ENCODE data around the gene PAPPA.

Gene PAPPA

DNA sequence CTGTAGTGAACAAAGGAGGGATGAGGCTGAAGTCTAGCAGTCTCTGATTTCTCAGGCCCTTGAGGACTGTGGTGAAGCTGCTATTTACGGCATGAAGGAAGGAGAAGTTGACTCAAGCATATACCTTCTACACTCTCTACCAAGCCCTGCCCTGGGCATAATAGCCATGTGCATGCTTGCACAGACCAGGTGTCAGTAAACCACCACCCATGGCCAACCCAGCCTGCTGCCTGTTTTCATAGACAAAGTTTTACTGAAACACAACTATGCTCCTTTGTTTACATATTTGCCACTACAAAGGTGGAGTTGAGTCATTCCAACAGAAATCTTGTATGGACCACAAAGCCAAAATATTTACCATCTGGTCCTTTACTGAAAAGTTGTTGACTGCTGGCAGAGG, 126.9 kb downstream of the PAPPA start:
- Histone ChIP-seq H3K27me3 (replicated peaks; ENCODE audit: control insufficient read depth, insufficient read depth, low read length, poor library complexity, severe bottlenecking) (no peaks in the 10 kb centered on the region), H3K4me1 (ENCODE audit: control insufficient read depth, insufficient read depth, low read length, poor library complexity, severe bottlenecking) (no peaks in the 10 kb centered on the region), H3K4me3 (ENCODE audit: insufficient read depth, low read depth, low read length, poor library complexity, severe bottlenecking) (no peak overlapping the region), H3K27ac (ENCODE audit: insufficient read depth, low read length, poor library complexity, severe bottlenecking) (no peak overlapping the region), H3K9me3 (ENCODE audit: control insufficient read depth, low read length) (no peaks in the 10 kb centered on the region), H3K36me3 (ENCODE audit: control insufficient read depth, insufficient read depth, low read length) (no peaks in the 10 kb centered on the region)
- DNase-seq, result no peak

DNA sequence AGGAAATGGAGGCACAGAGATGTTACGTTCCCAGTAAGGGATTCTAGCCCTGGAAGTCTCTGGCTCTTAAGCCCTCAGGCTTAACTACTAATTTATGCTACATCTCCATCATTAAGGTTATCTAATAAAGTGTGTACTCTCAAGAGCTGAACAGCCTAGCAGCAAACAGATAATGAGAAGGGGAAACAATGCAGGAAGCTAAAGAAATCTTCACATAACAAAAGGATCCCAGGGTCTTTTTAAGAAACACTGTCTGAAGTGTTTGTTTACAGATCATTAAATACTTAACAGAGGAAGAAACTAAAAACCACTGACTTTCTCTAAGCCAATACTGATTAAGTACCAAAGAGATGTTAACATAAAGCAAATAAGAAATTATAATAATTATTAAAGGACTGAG, 129.0 kb downstream of the PAPPA start:
- no peak overlapping the region for H3K27ac ChIP-seq (ENCODE audit: insufficient read depth, low read length, poor library complexity, severe bottlenecking)
- no peaks in the 10 kb centered on the region for H3K36me3 ChIP-seq (ENCODE audit: control insufficient read depth, insufficient read depth, low read length)
- no peaks in the 10 kb centered on the region for H3K27me3 ChIP-seq (replicated peaks; ENCODE audit: control insufficient read depth, insufficient read depth, low read length, poor library complexity, severe bottlenecking)
- H3K4me3 ChIP-seq (ENCODE audit: insufficient read depth, low read depth, low read length, poor library complexity, severe bottlenecking), result no peak overlapping the region
- H3K9me3 ChIP-seq (ENCODE audit: control insufficient read depth, low read length), result no peaks in the 10 kb centered on the region
- DNase-seq, result no peak
- H3K4me1 ChIP-seq (ENCODE audit: control insufficient read depth, insufficient read depth, low read length, poor library complexity, severe bottlenecking), result no peaks in the 10 kb centered on the region

DNA sequence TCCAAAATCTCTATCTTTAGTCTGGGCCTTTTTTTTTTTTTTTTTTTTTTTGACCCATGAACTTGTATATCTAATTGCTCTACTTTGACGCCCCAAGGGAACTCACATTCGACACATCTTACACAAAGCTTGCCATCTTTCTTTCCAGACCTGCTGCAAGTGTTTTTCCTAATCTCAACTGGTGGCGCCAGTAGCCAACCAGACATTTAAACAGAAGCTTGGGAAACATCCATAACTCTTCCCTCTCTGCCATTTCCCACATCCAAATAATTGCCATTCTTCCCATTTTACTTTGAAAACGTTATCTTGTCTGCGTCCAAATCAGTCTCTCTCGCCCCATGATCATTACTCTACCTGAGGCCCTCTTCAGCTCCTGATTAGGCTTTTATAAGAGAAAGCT, 130.9 kb downstream of the PAPPA start:
- Histone ChIP-seq H3K4me3 (ENCODE audit: insufficient read depth, low read depth, low read length, poor library complexity, severe bottlenecking) (no peak overlapping the region), H3K27ac (ENCODE audit: insufficient read depth, low read length, poor library complexity, severe bottlenecking) (no peak overlapping the region), H3K36me3 (ENCODE audit: control insufficient read depth, insufficient read depth, low read length) (no peaks in the 10 kb centered on the region), H3K27me3 (replicated peaks; ENCODE audit: control insufficient read depth, insufficient read depth, low read length, poor library complexity, severe bottlenecking) (no peaks in the 10 kb centered on the region), H3K9me3 (ENCODE audit: control insufficient read depth, low read length) (no peaks in the 10 kb centered on the region), H3K4me1 (ENCODE audit: control insufficient read depth, insufficient read depth, low read length, poor library complexity, severe bottlenecking) (no peaks in the 10 kb centered on the region)
- DNase-seq, result no peak

DNA sequence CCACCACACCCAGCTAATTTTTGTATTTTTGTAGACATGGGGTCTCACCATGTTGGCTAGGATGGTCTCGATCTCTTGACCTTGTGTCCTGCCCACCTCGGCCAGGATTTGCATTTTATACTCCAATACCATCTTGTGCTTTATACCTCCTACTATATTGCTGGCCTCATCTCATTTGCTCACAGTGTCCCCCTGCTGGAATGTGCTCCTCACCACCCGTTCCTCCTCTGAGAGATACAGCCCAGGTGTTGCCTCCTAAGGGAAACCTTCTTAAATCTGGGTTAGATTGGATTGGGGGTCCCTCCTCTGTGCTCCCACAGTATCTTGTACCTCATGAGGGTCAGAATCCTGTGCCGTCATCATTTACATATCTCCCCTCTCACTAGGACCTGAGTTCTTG, 131.7 kb downstream of the PAPPA start:
- no peaks in the 10 kb centered on the region for H3K4me1 ChIP-seq (ENCODE audit: control insufficient read depth, insufficient read depth, low read length, poor library complexity, severe bottlenecking)
- H3K36me3 ChIP-seq (ENCODE audit: control insufficient read depth, insufficient read depth, low read length), result no peaks in the 10 kb centered on the region
- no peaks in the 10 kb centered on the region for H3K9me3 ChIP-seq (ENCODE audit: control insufficient read depth, low read length)
- no peaks in the 10 kb centered on the region for H3K27me3 ChIP-seq (replicated peaks; ENCODE audit: control insufficient read depth, insufficient read depth, low read length, poor library complexity, severe bottlenecking)
- DNase-seq, result no peak
- no peak overlapping the region for H3K27ac ChIP-seq (ENCODE audit: insufficient read depth, low read length, poor library complexity, severe bottlenecking)
- H3K4me3 ChIP-seq (ENCODE audit: insufficient read depth, low read depth, low read length, poor library complexity, severe bottlenecking), result no peak overlapping the region

DNA sequence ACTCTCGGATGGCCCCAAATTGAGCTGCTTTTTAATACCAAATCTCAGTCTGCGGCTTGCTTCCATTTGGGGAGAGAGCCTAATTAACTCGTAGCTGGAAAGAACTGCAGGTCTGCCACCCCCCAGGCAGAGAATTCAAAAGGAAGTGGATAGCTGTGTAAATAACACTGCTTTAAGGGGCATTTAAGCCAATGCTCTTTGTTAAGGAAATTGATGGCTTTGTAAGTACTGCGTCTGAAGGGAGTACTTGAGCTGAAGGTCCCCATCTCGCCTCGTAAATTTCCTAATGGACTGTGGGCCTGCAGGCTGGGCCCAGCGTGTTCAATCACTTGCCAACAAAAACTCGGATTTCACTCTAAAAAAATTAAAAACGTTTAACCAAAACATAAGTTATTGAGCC, 132.7 kb downstream of the PAPPA start:
- no peak overlapping the region for H3K27ac ChIP-seq (ENCODE audit: insufficient read depth, low read length, poor library complexity, severe bottlenecking)
- H3K9me3 ChIP-seq (ENCODE audit: control insufficient read depth, low read length), result no peaks in the 10 kb centered on the region
- H3K36me3 ChIP-seq (ENCODE audit: control insufficient read depth, insufficient read depth, low read length), result no peaks in the 10 kb centered on the region
- no peak for DNase-seq
- no peaks in the 10 kb centered on the region for H3K4me1 ChIP-seq (ENCODE audit: control insufficient read depth, insufficient read depth, low read length, poor library complexity, severe bottlenecking)
- no peaks in the 10 kb centered on the region for H3K27me3 ChIP-seq (replicated peaks; ENCODE audit: control insufficient read depth, insufficient read depth, low read length, poor library complexity, severe bottlenecking)
- H3K4me3 ChIP-seq (ENCODE audit: insufficient read depth, low read depth, low read length, poor library complexity, severe bottlenecking), result no peak overlapping the region

DNA sequence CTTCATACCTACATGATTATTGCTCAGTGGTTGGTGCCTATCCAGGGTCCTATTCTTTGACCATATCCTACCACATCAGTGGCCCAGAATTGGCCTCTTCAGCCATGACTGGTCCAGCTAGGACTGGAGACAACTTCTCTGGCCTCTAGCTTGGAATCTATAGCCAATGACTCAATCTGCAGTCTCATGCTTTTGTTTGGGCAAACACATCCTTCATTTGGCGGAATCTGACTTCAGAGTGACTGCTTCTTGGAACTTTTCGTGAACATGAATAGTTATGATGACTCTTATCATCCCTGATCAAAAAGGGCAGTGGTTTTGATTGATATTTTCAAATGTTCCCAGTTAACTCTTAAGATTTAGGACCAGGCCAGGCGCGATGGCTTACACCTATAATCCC, 134.1 kb downstream of the PAPPA start:
- no peak overlapping the region for H3K4me3 ChIP-seq (ENCODE audit: insufficient read depth, low read depth, low read length, poor library complexity, severe bottlenecking)
- H3K4me1 ChIP-seq (ENCODE audit: control insufficient read depth, insufficient read depth, low read length, poor library complexity, severe bottlenecking), result no peaks in the 10 kb centered on the region
- no peaks in the 10 kb centered on the region for H3K9me3 ChIP-seq (ENCODE audit: control insufficient read depth, low read length)
- DNase-seq, result no peak
- H3K36me3 ChIP-seq (ENCODE audit: control insufficient read depth, insufficient read depth, low read length), result no peaks in the 10 kb centered on the region
- no peaks in the 10 kb centered on the region for H3K27me3 ChIP-seq (replicated peaks; ENCODE audit: control insufficient read depth, insufficient read depth, low read length, poor library complexity, severe bottlenecking)
- no peak overlapping the region for H3K27ac ChIP-seq (ENCODE audit: insufficient read depth, low read length, poor library complexity, severe bottlenecking)

DNA sequence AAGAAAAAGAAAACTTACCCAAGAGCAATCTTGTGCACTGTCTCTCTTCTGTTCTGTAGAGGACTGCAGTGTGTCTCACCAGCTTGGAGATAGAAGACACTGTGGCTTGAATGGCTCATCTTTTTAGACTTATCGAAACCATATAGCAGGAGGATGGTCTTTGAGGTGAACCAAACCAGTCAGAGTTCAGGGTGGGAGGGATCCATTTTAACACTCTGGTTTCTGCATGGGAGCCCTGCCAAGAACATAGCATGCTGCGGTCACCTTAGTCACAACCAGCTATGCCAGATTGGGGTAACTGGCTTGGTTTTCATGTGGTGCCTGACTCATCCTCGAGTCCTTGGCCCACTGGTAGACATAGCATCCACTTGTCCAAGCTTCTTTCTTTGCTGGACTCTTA, 135.1 kb downstream of the PAPPA start:
- Histone ChIP-seq H3K27me3 (replicated peaks; ENCODE audit: control insufficient read depth, insufficient read depth, low read length, poor library complexity, severe bottlenecking) (no peaks in the 10 kb centered on the region), H3K9me3 (ENCODE audit: control insufficient read depth, low read length) (no peaks in the 10 kb centered on the region), H3K4me3 (ENCODE audit: insufficient read depth, low read depth, low read length, poor library complexity, severe bottlenecking) (no peak overlapping the region), H3K36me3 (ENCODE audit: control insufficient read depth, insufficient read depth, low read length) (no peaks in the 10 kb centered on the region), H3K27ac (ENCODE audit: insufficient read depth, low read length, poor library complexity, severe bottlenecking) (no peak overlapping the region), H3K4me1 (ENCODE audit: control insufficient read depth, insufficient read depth, low read length, poor library complexity, severe bottlenecking) (no peaks in the 10 kb centered on the region)
- DNase-seq, result no peak

DNA sequence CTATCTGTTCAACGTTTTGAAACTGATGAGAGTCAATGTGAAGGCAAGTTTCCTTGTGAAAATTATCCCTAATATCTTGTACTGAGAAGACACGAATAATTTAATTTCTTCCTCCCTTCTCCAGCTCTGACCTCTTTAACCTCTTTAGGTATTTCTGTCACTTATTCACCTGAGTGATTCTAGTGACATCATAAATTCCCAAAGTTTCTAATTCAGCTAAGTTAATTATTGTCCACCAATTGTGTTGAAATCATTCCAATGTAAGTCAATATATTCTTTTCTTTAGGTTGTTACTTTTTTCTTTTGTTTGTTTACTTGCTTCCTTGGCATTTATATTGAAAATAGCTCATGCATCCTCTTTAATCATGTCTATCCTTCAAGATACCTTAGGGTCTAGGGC, 143.8 kb downstream of the PAPPA start:
- Histone ChIP-seq H3K27me3 (replicated peaks; ENCODE audit: control insufficient read depth, insufficient read depth, low read length, poor library complexity, severe bottlenecking) (peaks cover 4% of the 10 kb centered on the region), H3K9me3 (ENCODE audit: control insufficient read depth, low read length) (no peaks in the 10 kb centered on the region), H3K4me1 (ENCODE audit: control insufficient read depth, insufficient read depth, low read length, poor library complexity, severe bottlenecking) (no peaks in the 10 kb centered on the region), H3K27ac (ENCODE audit: insufficient read depth, low read length, poor library complexity, severe bottlenecking) (no peak overlapping the region), H3K4me3 (ENCODE audit: insufficient read depth, low read depth, low read length, poor library complexity, severe bottlenecking) (no peak overlapping the region), H3K36me3 (ENCODE audit: control insufficient read depth, insufficient read depth, low read length) (no peaks in the 10 kb centered on the region)
- no peak for DNase-seq

DNA sequence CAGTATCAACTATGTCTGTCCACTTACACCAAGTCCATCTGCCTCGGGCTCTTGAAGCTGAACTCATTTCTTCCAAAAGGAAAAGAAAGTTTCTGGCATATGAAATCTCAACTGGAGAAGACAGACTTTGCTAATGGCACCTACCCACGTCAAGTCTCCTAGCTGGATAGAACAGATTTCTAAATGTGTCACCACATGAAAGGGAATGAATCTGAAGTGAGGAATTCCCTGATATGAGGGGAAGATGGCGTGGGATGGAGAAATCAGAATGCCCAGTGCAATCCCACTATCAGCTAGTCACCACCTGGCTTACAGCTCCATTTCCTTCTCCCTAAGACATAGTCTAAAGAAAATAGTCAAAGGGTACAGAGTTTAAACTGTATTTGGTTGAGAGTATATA, 144.7 kb downstream of the PAPPA start:
- peaks cover 4% of the 10 kb centered on the region for H3K27me3 ChIP-seq (replicated peaks; ENCODE audit: control insufficient read depth, insufficient read depth, low read length, poor library complexity, severe bottlenecking)
- H3K4me3 ChIP-seq (ENCODE audit: insufficient read depth, low read depth, low read length, poor library complexity, severe bottlenecking), result no peak overlapping the region
- H3K4me1 ChIP-seq (ENCODE audit: control insufficient read depth, insufficient read depth, low read length, poor library complexity, severe bottlenecking), result no peaks in the 10 kb centered on the region
- no peaks in the 10 kb centered on the region for H3K9me3 ChIP-seq (ENCODE audit: control insufficient read depth, low read length)
- H3K36me3 ChIP-seq (ENCODE audit: control insufficient read depth, insufficient read depth, low read length), result no peaks in the 10 kb centered on the region
- DNase-seq, result no peak
- H3K27ac ChIP-seq (ENCODE audit: insufficient read depth, low read length, poor library complexity, severe bottlenecking), result no peak overlapping the region

DNA sequence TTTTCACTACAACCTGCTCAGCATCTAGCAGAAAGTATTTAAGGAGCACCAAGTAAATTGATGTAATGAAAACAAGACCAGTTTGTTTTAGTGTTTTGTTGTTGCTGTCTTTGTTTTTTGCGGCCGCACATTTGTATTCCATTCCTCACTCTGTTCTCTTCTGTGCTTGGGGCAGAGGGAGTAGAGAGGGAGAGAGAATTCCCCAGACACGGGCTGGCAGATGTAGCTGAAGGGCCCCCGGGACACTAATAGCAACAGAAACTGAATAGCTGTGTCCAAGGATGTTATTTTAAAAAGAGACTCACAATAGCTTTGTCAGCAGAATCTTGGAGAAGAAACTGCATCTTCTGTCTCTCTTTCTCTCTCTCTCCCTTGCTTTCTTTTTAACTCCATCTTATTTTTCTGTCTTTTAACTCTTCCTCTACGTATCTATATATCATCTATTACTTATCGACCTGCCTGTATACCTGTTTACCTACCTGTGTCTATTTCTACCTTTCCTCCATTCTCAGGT, 145.3 kb downstream of the PAPPA start:
- peaks cover 4% of the 10 kb centered on the region for H3K27me3 ChIP-seq (replicated peaks; ENCODE audit: control insufficient read depth, insufficient read depth, low read length, poor library complexity, severe bottlenecking)
- H3K4me1 ChIP-seq (ENCODE audit: control insufficient read depth, insufficient read depth, low read length, poor library complexity, severe bottlenecking), result no peaks in the 10 kb centered on the region
- no peak for DNase-seq
- no peak overlapping the region for H3K27ac ChIP-seq (ENCODE audit: insufficient read depth, low read length, poor library complexity, severe bottlenecking)
- no peaks in the 10 kb centered on the region for H3K9me3 ChIP-seq (ENCODE audit: control insufficient read depth, low read length)
- no peak overlapping the region for H3K4me3 ChIP-seq (ENCODE audit: insufficient read depth, low read depth, low read length, poor library complexity, severe bottlenecking)
- H3K36me3 ChIP-seq (ENCODE audit: control insufficient read depth, insufficient read depth, low read length), result no peaks in the 10 kb centered on the region

DNA sequence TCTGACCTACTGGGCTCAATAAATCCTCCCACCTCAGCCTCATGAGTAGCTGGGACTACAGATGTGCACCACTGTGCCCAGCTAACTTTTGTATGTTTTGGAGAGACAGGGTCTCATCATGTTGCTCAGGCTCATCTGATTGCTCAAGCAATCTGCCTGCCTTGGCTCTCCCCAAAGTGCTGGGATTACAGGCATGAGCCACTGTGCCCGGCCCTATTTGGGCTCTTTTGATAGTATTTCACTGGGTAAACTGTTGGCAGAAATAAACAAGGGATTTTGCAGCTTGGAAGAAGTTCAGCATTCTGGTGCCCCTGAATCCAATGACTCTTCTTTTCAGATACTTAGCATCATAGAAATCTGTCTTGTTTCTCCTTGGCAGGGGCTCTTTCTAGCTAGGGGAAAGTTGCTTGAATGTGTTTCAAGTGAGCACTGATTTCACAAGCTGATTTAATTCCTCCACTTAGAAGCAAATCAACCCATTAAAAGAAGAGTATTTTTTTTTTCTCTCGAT, 146.8 kb downstream of the PAPPA start:
- Histone ChIP-seq H3K4me3 (ENCODE audit: insufficient read depth, low read depth, low read length, poor library complexity, severe bottlenecking) (no peak overlapping the region), H3K9me3 (ENCODE audit: control insufficient read depth, low read length) (no peaks in the 10 kb centered on the region), H3K27me3 (replicated peaks; ENCODE audit: control insufficient read depth, insufficient read depth, low read length, poor library complexity, severe bottlenecking) (peaks cover 4% of the 10 kb centered on the region), H3K4me1 (ENCODE audit: control insufficient read depth, insufficient read depth, low read length, poor library complexity, severe bottlenecking) (no peaks in the 10 kb centered on the region), H3K27ac (ENCODE audit: insufficient read depth, low read length, poor library complexity, severe bottlenecking) (no peak overlapping the region), H3K36me3 (ENCODE audit: control insufficient read depth, insufficient read depth, low read length) (no peaks in the 10 kb centered on the region)
- no peak for DNase-seq

All from effector memory CD4-positive, alpha-beta T cell (primary cell).